ENCODE data around the gene C1orf141.
A peak's percentile ranks its signal among the peaks of the same experiment; 100 is the strongest.

The C1orf141 gene

DNA sequence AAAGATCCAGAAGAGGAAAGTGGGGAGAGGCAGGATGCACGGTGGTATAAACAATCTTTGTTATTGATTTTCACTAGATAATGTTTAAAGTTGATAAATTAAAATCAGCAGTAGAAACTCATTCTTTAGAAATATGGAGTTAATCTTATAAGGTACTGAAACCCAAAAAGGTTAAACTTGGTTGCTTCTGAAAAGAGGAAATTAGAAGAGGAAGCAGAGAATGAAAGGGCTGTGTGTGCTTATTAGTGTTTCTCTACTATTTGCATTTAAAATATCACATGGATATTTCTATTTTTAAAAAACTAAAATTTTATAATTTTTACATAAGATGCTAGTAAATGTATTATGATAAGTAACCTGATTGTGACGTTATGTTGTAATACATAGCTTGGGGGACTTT, 24.4 kb downstream of the C1orf141 start:
- Histone ChIP-seq H3K4me1 (no peaks in the 10 kb centered on the region), H3K27ac (no peak overlapping the region), H3K27me3 (no peaks in the 10 kb centered on the region), H3K9me3 (peaks cover 0 to 12% (median 0%) of the 10 kb centered on the region in 3 donors), H3K4me3 (no peak overlapping the region), H3K36me3 (no peaks in the 10 kb centered on the region)
- no peak for DNase-seq
- TF ChIP-seq, protein P1, sequence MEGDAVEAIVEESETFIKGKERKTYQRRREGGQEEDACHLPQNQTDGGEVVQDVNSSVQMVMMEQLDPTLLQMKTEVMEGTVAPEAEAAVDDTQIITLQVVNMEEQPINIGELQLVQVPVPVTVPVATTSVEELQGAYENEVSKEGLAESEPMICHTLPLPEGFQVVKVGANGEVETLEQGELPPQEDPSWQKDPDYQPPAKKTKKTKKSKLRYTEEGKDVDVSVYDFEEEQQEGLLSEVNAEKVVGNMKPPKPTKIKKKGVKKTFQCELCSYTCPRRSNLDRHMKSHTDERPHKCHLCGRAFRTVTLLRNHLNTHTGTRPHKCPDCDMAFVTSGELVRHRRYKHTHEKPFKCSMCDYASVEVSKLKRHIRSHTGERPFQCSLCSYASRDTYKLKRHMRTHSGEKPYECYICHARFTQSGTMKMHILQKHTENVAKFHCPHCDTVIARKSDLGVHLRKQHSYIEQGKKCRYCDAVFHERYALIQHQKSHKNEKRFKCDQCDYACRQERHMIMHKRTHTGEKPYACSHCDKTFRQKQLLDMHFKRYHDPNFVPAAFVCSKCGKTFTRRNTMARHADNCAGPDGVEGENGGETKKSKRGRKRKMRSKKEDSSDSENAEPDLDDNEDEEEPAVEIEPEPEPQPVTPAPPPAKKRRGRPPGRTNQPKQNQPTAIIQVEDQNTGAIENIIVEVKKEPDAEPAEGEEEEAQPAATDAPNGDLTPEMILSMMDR (IDR thresholded peaks at IDR 0.05), result no peak
- intact Hi-C loops (cut with DNase I; ENCODE audit: low total_unique reads), result no loop called here

DNA sequence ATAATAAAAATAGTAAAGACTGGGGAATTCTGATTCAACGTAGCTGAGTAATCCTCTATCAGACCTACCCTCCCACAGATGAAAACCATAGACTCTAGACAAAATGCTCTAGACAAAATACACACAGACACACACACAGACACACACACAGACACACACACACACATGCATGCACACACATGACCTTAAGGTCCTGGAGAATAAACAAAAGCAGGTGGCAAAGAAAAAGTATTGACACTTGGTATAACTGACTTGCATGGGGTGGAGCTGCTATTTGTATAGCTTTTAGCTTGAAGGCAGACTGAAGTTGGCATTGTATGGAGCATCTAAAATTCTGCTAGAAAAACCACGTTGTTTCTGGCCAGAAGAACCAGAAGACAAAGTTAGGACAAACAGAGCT, 29.3 kb downstream of the C1orf141 start:
- Histone ChIP-seq H3K27me3 (no peaks in the 10 kb centered on the region), H3K9me3 (no peaks in the 10 kb centered on the region), H3K4me3 (no peak overlapping the region), H3K4me1 (peaks cover 0 to 11% (median 3%) of the 10 kb centered on the region in 4 donors), H3K27ac (no peak overlapping the region), H3K36me3 (no peaks in the 10 kb centered on the region)
- intact Hi-C loops (cut with DNase I; ENCODE audit: low total_unique reads), result no loop called here
- TF ChIP-seq, protein P1 (IDR thresholded peaks at IDR 0.05), result no peak
- no peak for DNase-seq

DNA sequence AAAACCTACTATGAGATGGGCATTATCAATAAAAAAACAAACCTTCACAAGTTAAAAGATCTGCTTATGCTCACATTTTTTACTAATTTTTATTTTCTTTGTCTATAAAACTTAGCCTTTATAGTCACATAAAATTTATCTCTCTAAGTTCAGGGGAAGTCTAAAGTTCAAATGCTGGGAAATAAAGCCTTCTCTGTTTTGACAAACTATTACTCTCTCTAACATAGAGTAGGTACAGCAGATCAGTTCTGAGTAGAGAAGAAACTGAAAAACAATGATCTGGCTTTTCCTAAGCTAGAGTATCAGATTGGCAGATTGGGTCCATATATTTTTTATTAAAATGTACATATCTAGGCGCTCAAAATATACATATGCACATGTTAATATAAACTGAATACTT, 31.2 kb downstream of the C1orf141 start:
- Histone ChIP-seq H3K9me3 (no peaks in the 10 kb centered on the region), H3K4me1 (peaks cover 0 to 13% (median 3%) of the 10 kb centered on the region in 4 donors), H3K27me3 (no peaks in the 10 kb centered on the region), H3K4me3 (no peak overlapping the region), H3K27ac (no peak overlapping the region), H3K36me3 (no peaks in the 10 kb centered on the region)
- DNase-seq, result no peak
- TF ChIP-seq, protein P1 (IDR thresholded peaks at IDR 0.05), result no peak
- intact Hi-C loops (cut with DNase I; ENCODE audit: low total_unique reads), result no loop called here

DNA sequence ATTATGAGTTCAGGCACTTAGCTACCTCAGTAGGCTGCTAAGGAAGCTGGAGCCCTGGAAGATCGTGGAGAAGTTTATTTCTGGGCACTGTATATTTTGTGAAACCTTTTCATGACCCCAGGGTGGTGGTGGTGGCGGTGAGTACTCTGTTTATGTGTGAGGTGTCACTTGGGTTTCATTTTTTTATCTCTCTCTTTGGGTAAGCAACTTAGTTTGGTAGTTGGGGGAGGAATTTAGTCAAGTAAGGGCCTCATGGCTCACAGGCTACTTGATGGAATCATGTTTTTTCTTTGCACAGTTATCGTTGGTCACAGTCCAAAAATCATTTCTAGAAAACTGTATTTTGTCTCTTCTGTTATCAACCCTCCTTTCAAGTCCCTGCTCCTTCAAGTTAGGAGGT, 33.9 kb downstream of the C1orf141 start:
- H3K36me3 ChIP-seq, result no peaks in the 10 kb centered on the region
- intact Hi-C loops (cut with DNase I; ENCODE audit: low total_unique reads), result no loop called here

DNA sequence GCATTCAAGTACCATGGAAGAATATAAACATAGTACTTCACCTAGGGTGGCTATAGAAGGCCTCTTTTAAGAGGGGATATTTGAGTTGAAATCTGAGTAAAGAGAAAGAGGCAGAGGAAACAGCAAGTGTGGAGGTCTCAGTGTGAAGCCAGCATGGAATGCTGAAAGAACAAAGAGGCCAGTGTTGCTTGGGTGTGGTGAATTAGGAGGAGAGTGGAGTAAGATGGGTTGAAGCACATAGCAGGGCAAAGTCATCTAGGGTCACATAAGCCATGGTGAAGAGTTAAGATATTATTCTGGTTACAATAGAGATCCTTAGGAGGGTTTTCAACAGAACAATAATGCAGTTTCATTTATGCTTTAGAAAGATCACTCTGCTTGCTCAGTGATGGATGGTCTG, 37.5 kb downstream of the C1orf141 start:
- no peak for DNase-seq
- TF ChIP-seq, protein P1 (IDR thresholded peaks at IDR 0.05), result no peak
- no peak overlapping the region for H3K4me3 ChIP-seq
- H3K27ac ChIP-seq, result no peak overlapping the region
- intact Hi-C loops (cut with DNase I; ENCODE audit: low total_unique reads), result no loop called here
- H3K4me1 ChIP-seq, result peaks cover 0 to 13% (median 3%) of the 10 kb centered on the region in 4 donors
- no peaks in the 10 kb centered on the region for H3K27me3 ChIP-seq
- H3K36me3 ChIP-seq, result no peaks in the 10 kb centered on the region
- H3K9me3 ChIP-seq, result no peaks in the 10 kb centered on the region

More for the DNA sequence above, 33.9 kb downstream of the C1orf141 start:
- H3K9me3 ChIP-seq, result no peaks in the 10 kb centered on the region
- peak overlapping the region in 1 of 2 donors; percentile 29 for H3K27ac ChIP-seq
- no peak overlapping the region for H3K4me3 ChIP-seq
- no peak for DNase-seq
- TF ChIP-seq, protein P1 (IDR thresholded peaks at IDR 0.05), result no peak
- H3K4me1 ChIP-seq, result peaks cover 0 to 13% (median 3%) of the 10 kb centered on the region in 4 donors
- no peaks in the 10 kb centered on the region for H3K27me3 ChIP-seq

DNA sequence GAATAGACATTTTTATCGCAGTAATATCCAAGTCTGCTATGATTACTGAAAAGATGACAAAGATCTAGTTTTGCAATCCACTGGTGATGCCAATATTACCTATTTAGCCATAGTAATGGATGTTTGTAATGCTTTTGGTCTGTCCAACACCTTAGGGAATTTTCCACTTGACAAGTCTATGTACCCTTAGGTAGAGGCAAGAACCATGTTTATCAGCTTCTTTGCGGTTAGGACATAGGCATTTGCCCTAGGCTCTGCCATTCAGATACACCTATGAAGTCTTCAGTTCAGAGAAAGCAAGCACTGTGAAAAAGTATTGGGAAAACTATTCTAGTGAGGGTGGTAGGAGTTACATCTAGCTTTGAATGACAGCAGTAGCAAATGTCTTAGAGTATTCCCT, 40.6 kb downstream of the C1orf141 start:
- H3K27ac ChIP-seq, result no peak overlapping the region
- no peaks in the 10 kb centered on the region for H3K27me3 ChIP-seq
- H3K36me3 ChIP-seq, result no peaks in the 10 kb centered on the region
- TF ChIP-seq, protein P1 (IDR thresholded peaks at IDR 0.05), result no peak
- no peak overlapping the region for H3K4me3 ChIP-seq
- no peaks in the 10 kb centered on the region for H3K9me3 ChIP-seq
- no peaks in the 10 kb centered on the region for H3K4me1 ChIP-seq
- intact Hi-C loops (cut with DNase I; ENCODE audit: low total_unique reads), result no loop called here
- DNase-seq, result no peak

All from tibial artery (tissue), 4 donors.